ENCODE data around the gene TFRC. TPM values are rescaled to one million over a fixed set of nuclear protein-coding genes. Genes with fewer than 3 reads are reported as not detected.

TFRC gene
- total and polyA plus RNA-seq, 2 experiments from 2014 or later: 35.5 to 187 TPM

- TF ChIP-seq ZNF462 (CRISPR knock-in tag; IDR thresholded peaks at IDR 0.05) (no peak), JUNB (IDR thresholded peaks at IDR 0.05; ENCODE audit: unreplicated experiment) (no peak), NANOG (IDR thresholded peaks at IDR 0.05; ENCODE audit: borderline replicate concordance) (no peak), EZH2 (IDR thresholded peaks at IDR 0.05; ENCODE audit: low read depth, unreplicated experiment) (no peak), REST (IDR thresholded peaks at IDR 0.05; ENCODE audit: unreplicated experiment) (no peak), ZNF114 (CRISPR knock-in tag; IDR thresholded peaks at IDR 0.05) (no peak), EZH2phosphoT487 (IDR thresholded peaks at IDR 0.05; ENCODE audit: unreplicated experiment) (no peak)
These were observed 33.8 kb upstream of the TFRC start (continued) for GRCh38 chr3:196115678-196116083.
